ENCODE measurements around the gene PARD6B. TPM values are rescaled to one million over a fixed set of nuclear protein-coding genes. Genes with fewer than 3 reads are reported as not detected.

PARD6B gene
- total RNA-seq, 1 donor from 2014 or later: 4.0 TPM

DNA sequence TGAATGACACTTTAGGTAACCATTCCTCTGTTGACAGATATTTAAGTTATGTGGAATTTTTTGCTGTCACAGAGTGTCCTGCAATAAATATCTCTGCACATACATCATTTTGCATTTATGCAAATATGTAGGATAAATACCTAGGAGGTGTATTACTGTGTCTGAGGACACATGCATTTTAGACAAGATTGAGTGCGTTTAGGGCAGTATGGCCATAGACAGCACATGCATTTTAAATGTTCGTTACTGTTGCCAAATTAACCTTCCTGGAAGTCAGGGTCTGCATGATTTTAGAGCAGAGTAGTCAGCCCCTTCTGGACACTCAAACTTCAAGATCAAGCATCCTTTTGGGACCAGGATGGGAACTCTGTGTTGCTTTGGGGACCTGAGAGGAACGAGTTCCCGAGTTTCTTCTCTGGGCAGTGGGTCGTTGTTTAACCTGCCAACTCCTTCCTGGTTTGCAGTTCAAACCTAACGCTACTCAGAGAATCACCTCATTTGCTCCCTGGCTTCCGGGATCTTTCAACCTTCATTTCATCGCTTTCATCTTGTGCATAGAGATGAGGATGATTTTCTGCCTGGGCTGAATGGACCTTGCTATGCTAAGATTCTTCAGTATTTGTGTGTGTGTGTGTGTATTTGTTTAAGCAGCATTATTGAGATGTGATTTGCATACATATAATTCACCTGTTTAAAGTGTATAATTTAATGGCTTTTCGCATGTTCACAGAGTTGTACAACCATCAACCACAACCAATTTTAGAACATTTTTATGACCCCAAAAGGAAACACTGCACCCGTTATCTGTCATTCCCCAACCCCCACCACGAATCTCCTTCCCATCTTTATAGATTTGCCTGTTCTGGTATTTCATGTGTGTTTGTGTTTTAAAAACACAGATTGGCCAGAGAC, 73.3 kb downstream of the PARD6B start:
- H3K36me3 Mint-ChIP-seq (ENCODE audit: unreplicated experiment): no peaks in the 10 kb centered on the region
- TF ChIP-seq, protein P1, sequence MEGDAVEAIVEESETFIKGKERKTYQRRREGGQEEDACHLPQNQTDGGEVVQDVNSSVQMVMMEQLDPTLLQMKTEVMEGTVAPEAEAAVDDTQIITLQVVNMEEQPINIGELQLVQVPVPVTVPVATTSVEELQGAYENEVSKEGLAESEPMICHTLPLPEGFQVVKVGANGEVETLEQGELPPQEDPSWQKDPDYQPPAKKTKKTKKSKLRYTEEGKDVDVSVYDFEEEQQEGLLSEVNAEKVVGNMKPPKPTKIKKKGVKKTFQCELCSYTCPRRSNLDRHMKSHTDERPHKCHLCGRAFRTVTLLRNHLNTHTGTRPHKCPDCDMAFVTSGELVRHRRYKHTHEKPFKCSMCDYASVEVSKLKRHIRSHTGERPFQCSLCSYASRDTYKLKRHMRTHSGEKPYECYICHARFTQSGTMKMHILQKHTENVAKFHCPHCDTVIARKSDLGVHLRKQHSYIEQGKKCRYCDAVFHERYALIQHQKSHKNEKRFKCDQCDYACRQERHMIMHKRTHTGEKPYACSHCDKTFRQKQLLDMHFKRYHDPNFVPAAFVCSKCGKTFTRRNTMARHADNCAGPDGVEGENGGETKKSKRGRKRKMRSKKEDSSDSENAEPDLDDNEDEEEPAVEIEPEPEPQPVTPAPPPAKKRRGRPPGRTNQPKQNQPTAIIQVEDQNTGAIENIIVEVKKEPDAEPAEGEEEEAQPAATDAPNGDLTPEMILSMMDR (IDR thresholded peaks at IDR 0.05; ENCODE audit: partially characterized antibody, unreplicated experiment): no peak
- no peak overlapping the region for H3K4me3 Mint-ChIP-seq (ENCODE audit: unreplicated experiment)
- H3K27me3 Mint-ChIP-seq (ENCODE audit: unreplicated experiment): peaks cover 2% of the 10 kb centered on the region
- H3K4me1 Mint-ChIP-seq (ENCODE audit: low read depth, unreplicated experiment): no peaks in the 10 kb centered on the region
- DNase-seq: no peak
- no peak overlapping the region for H3K27ac Mint-ChIP-seq (ENCODE audit: unreplicated experiment)
- H3K9me3 Mint-ChIP-seq (ENCODE audit: unreplicated experiment): peaks cover 3% of the 10 kb centered on the region

DNA sequence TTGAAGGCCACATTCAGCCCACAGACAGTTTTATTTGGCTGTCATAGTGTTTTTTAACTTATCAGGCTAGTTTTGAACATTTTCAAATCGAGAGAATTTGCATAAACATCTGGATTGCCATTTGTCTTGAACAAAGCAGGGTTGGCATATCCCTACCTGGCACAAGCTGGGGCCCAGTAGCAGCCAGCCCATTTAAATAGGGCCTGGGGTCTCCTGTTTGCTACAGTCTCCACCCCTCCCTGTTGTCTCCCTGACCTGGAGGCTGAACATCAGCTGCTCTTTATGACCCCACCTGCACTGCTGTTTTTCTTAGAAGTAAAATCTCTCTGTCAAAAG, 73.9 kb downstream of the PARD6B start:
- H3K36me3 Mint-ChIP-seq (ENCODE audit: unreplicated experiment): peaks cover 4% of the 10 kb centered on the region
- no peak overlapping the region for H3K4me3 Mint-ChIP-seq (ENCODE audit: unreplicated experiment)
- no peaks in the 10 kb centered on the region for H3K4me1 Mint-ChIP-seq (ENCODE audit: low read depth, unreplicated experiment)
- no peak for DNase-seq
- peaks cover 2% of the 10 kb centered on the region for H3K27me3 Mint-ChIP-seq (ENCODE audit: unreplicated experiment)
- no peak overlapping the region for H3K27ac Mint-ChIP-seq (ENCODE audit: unreplicated experiment)
- H3K9me3 Mint-ChIP-seq (ENCODE audit: unreplicated experiment): peaks cover 6% of the 10 kb centered on the region
- TF ChIP-seq, protein P1 (IDR thresholded peaks at IDR 0.05; ENCODE audit: partially characterized antibody, unreplicated experiment): no peak

DNA sequence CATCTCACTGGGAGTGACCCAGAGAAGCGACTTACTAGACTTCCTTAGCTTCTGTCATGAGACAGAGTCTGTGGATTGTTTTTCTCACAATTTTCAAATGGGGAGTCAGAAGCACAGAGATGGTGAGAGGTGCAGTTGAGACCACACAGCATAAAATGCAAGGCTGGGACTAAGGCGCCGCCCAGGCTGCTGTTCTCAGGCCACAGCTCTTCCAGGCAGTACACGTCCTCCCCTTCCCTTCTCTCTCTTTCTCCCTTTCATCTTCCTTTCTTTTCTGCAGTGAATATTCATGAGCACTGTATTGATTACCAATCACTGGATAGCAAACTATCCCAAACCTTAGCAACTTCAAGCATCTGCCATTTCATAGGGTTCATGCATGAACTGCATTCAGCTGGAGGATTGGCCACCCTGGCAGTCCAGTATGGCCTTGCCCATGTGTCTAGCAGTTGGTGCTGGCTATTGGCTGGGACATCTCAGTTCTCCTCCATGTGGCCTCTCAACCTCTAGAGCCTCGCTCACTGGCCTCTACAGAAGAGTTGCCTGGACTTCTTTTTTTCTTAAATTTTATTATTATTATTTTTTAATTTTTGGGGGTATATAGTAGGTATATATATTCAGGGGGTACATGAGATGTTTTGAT, 74.9 kb downstream of the PARD6B start:
- peaks cover 2% of the 10 kb centered on the region for H3K27me3 Mint-ChIP-seq (ENCODE audit: unreplicated experiment)
- TF ChIP-seq, protein P1 (IDR thresholded peaks at IDR 0.05; ENCODE audit: partially characterized antibody, unreplicated experiment): no peak
- H3K27ac Mint-ChIP-seq (ENCODE audit: unreplicated experiment): no peak overlapping the region
- H3K4me1 Mint-ChIP-seq (ENCODE audit: low read depth, unreplicated experiment): no peaks in the 10 kb centered on the region
- peaks cover 6% of the 10 kb centered on the region for H3K9me3 Mint-ChIP-seq (ENCODE audit: unreplicated experiment)
- no peak for DNase-seq
- no peak overlapping the region for H3K4me3 Mint-ChIP-seq (ENCODE audit: unreplicated experiment)
- H3K36me3 Mint-ChIP-seq (ENCODE audit: unreplicated experiment): peaks cover 4% of the 10 kb centered on the region

Other genes starting within 250 kb of the PARD6B start
- gene PTPN1, start 221.2 kb upstream of the PARD6B start, total RNA-seq (ENCODE audit: unreplicated experiment): 47.5 TPM
- not detected for gene RIPOR3, start 40.0 kb upstream of the PARD6B start, total RNA-seq (ENCODE audit: unreplicated experiment)
- 5.5 TPM for gene BCAS4, start 63.5 kb downstream of the PARD6B start, total RNA-seq (ENCODE audit: unreplicated experiment)
- 139 TPM for gene ADNP, start 199.9 kb downstream of the PARD6B start, total RNA-seq (ENCODE audit: unreplicated experiment)
- 31.9 TPM for gene DPM1, start 227.0 kb downstream of the PARD6B start, total RNA-seq (ENCODE audit: unreplicated experiment)
- gene MOCS3, start 227.2 kb downstream of the PARD6B start, total RNA-seq (ENCODE audit: unreplicated experiment): 4.1 TPM